Activated B cell treated with CpG ODN at 0.5 μM for 24 hours (primary cell): ENCODE results near the gene MAP3K1. TPM values are rescaled to one million over a fixed set of nuclear protein-coding genes. Genes with fewer than 3 reads are reported as not detected.

Experiments
- ATAC-seq: fragments of 200-7000 bp; cut with Tn5 transposase; one replicate; pipeline ENCODE4 v1.10.0; 2021; ENCODE audit warnings: low read depth, mild to moderate bottlenecking, moderate library complexity
- CTCF ChIA-PET: fragments of 350-600 bp; sonication (Branson Sonifier 250); formaldehyde crosslinking; loops from one replicate; lab custom pipeline; 2021; ENCODE audit warnings: antibody characterized with exemption; lab: Charles Lee
- POLR2A ChIA-PET: fragments of 350-600 bp; sonication (Branson Sonifier 250); formaldehyde crosslinking; loops from one replicate; lab custom pipeline; 2021; ENCODE audit warnings: antibody characterized with exemption; lab: Charles Lee
- DNase-seq: peaks from one replicate; pipeline ENCODE4 v3.0.0; 2022
- H3K27ac Mint-ChIP-seq: one replicate; pipeline ENCODE4 v1.8.0; 2020; ENCODE audit warnings: mixed read lengths
- H3K27me3 Mint-ChIP-seq: one replicate; pipeline ENCODE4 v1.8.0; 2021; ENCODE audit warnings: mixed read lengths
- H3K36me3 Mint-ChIP-seq: one replicate; pipeline ENCODE4 v1.8.0; 2021; ENCODE audit warnings: low read depth, mixed read lengths
- H3K4me1 Mint-ChIP-seq: one replicate; pipeline ENCODE4 v1.8.0; 2021; ENCODE audit warnings: mixed read lengths
- H3K4me3 Mint-ChIP-seq: one replicate; pipeline ENCODE4 v1.8.0; 2020; ENCODE audit warnings: mild to moderate bottlenecking, mixed read lengths
- H3K9me3 Mint-ChIP-seq: one replicate; pipeline ENCODE4 v1.8.0; 2020; ENCODE audit warnings: mixed read lengths
- intact Hi-C: fragments of 100-400 bp; cut with micrococcal nuclease; formaldehyde crosslinking; loops from one replicate; pipeline ENCODE4 v1.15.1; 2024
- total RNA-seq: library from RNA; stranded (reverse); gene quantifications from 2 replicates; pipeline ENCODE4 v1.2.3, GENCODE V29; 2022
- TF ChIP-seq, protein P1 (sequence below): fragments of 200-600 bp; IDR thresholded peaks from one replicate; pipeline ENCODE4 v1.8.0; 2022; ENCODE audit warnings: antibody characterized with exemption, mild to moderate bottlenecking

MAP3K1 gene
- total RNA-seq, 1 donor from 2014 or later, result 102 TPM

DNA sequence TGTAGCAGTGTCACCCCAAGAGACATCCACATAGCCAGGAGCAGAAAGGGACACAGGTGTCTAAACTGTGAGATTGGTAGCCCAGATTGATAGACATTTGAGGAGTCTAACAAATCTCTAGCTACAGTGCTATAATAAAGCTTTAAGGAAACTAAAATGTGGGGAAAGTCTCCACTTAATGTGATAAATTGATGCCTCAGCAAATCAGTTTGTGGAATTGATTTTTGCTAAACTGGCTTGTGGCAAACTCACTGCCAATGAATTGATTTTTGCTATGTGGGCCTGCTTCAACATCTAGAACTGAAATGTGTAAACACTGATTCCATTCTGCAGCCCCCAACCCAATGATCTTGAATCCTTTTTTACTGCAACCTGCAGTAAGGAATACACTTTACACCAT lies 16.8 kb upstream of the MAP3K1 start:
- Mint-ChIP-seq H3K9me3 (no peaks in the 10 kb centered on the region), H3K27me3 (no peaks in the 10 kb centered on the region)

DNA sequence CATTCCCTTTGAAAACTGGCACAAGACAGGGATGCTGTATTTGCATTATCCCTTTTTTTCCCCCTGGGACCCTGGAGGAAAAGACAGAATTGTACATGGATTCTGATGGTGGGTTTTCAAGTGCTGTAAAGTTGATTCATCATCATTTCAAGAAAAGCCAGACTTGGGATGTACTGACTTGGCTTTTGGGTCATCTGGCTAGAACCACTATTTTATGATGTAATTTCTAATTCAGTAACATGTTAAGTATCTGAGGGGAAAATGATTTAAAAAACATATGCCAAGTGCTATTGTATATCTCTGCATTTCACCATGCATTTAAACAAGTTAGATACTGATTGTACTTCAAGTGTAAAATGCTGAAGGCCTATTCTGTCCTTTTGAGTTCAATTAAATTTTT lies 15.2 kb upstream of the MAP3K1 start:
- H3K9me3 Mint-ChIP-seq, result no peaks in the 10 kb centered on the region
- peaks cover 2% of the 10 kb centered on the region for H3K4me1 Mint-ChIP-seq
- DNase-seq, result no peak
- no peak overlapping the region for H3K27ac Mint-ChIP-seq
- no peak for ATAC-seq
- TF ChIP-seq, protein P1, sequence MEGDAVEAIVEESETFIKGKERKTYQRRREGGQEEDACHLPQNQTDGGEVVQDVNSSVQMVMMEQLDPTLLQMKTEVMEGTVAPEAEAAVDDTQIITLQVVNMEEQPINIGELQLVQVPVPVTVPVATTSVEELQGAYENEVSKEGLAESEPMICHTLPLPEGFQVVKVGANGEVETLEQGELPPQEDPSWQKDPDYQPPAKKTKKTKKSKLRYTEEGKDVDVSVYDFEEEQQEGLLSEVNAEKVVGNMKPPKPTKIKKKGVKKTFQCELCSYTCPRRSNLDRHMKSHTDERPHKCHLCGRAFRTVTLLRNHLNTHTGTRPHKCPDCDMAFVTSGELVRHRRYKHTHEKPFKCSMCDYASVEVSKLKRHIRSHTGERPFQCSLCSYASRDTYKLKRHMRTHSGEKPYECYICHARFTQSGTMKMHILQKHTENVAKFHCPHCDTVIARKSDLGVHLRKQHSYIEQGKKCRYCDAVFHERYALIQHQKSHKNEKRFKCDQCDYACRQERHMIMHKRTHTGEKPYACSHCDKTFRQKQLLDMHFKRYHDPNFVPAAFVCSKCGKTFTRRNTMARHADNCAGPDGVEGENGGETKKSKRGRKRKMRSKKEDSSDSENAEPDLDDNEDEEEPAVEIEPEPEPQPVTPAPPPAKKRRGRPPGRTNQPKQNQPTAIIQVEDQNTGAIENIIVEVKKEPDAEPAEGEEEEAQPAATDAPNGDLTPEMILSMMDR, result no peak
- CTCF ChIA-PET, result no interaction called here
- H3K36me3 Mint-ChIP-seq, result no peaks in the 10 kb centered on the region
- H3K27me3 Mint-ChIP-seq, result no peaks in the 10 kb centered on the region
- no peak overlapping the region for H3K4me3 Mint-ChIP-seq
- intact Hi-C loops, result no loop called here
- POLR2A ChIA-PET, result interaction anchor here (0.6 kb wide), 1 partner anchor 41 kb away, joined by 5 read pairs; no protein-coding TSS in a partner anchor

More for the DNA sequence above, 16.8 kb upstream of the MAP3K1 start:
- TF ChIP-seq, protein P1, result no peak
- DNase-seq (no peak), ATAC-seq (no peak)
- H3K4me1 Mint-ChIP-seq, result peaks cover 2% of the 10 kb centered on the region
- no peaks in the 10 kb centered on the region for H3K36me3 Mint-ChIP-seq
- no peak overlapping the region for H3K4me3 Mint-ChIP-seq
- intact Hi-C loops, result no loop called here
- ChIA-PET POLR2A (no interaction called here), CTCF (no interaction called here)
- H3K27ac Mint-ChIP-seq, result no peak overlapping the region

GRCh38 chr5:56801256-56801655 lies 14.1 kb upstream of the MAP3K1 start:
- ChIA-PET CTCF (no interaction called here), POLR2A (no interaction called here)
- TF ChIP-seq, protein P1, result no peak
- Mint-ChIP-seq H3K27ac (no peak overlapping the region), H3K4me1 (peaks cover 2% of the 10 kb centered on the region), H3K9me3 (no peaks in the 10 kb centered on the region), H3K36me3 (no peaks in the 10 kb centered on the region), H3K27me3 (no peaks in the 10 kb centered on the region), H3K4me3 (no peak overlapping the region)
- intact Hi-C loops, result no loop called here
- no peak for ATAC-seq
- DNase-seq, result no peak

DNA sequence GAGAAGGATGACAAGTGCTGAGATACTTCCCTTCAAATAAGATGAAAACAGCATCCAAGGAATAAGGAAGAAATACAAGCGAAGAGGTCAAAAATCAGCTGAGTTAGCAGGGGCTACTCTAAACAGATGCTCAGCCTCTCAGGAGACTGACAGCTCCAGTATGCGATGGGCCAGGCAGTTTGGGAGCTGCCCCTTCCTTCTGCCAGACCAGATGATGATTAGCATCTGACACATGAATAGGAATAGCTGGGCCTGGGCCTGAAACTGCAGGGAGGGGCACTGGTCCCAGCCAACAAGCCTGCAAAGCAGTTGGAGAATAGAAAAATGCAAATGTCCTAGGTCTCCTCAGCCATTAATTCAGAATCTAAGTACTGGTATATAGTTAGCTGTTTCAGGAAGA lies 13.1 kb upstream of the MAP3K1 start:
- TF ChIP-seq, protein P1, result no peak
- no peak for ATAC-seq
- peaks cover 2% of the 10 kb centered on the region for H3K4me1 Mint-ChIP-seq
- POLR2A ChIA-PET, result interaction anchor here (0.6 kb wide), 1 partner anchor 24 kb away, joined by 3 read pairs; no protein-coding TSS in a partner anchor
- no peaks in the 10 kb centered on the region for H3K36me3 Mint-ChIP-seq
- no peaks in the 10 kb centered on the region for H3K27me3 Mint-ChIP-seq
- DNase-seq, result no peak
- intact Hi-C loops, result no loop called here
- no peak overlapping the region for H3K27ac Mint-ChIP-seq
- CTCF ChIA-PET, result interaction anchor here (0.6 to 1.2 kb wide), 2 partner anchors 115 to 866 kb away, joined by 3 read pairs; no protein-coding TSS in a partner anchor
- H3K9me3 Mint-ChIP-seq, result no peaks in the 10 kb centered on the region
- no peak overlapping the region for H3K4me3 Mint-ChIP-seq

DNA sequence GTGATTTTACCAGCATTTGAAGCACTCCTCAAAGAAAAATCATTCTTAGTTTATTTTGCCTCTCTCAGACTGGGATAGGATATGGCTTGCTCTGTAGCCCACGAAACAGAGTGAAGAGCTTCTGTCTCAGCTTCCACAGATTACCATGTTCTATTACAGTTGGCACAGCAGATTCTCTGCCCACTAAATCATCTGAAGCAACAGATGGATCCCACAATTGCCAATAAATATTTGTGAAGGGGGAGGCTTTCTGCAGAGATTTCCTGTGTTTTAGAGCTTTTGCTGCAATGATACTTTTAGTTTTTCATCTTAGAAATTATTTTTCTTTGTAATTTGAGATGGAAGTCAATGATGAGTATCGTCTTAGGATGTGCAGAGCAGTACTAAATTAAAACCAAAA lies 12.3 kb upstream of the MAP3K1 start:
- Mint-ChIP-seq H3K27me3 (no peaks in the 10 kb centered on the region), H3K36me3 (no peaks in the 10 kb centered on the region), H3K4me3 (no peak overlapping the region), H3K9me3 (no peaks in the 10 kb centered on the region), H3K4me1 (peaks cover 10% of the 10 kb centered on the region), H3K27ac (no peak overlapping the region)
- ATAC-seq (no peak), DNase-seq (no peak)
- ChIA-PET POLR2A (interaction anchor here (0.6 kb wide), 2 partner anchors 23 to 66 kb away, joined by 3 read pairs; no protein-coding TSS in a partner anchor), CTCF (interaction anchor here (1.2 kb wide), 1 partner anchor 116 kb away, joined by 3 read pairs; no protein-coding TSS in a partner anchor)
- TF ChIP-seq, protein P1, result no peak
- intact Hi-C loops, result no loop called here
